ENCODE measurements around the gene SLC25A36.

The SLC25A36 gene

DNA sequence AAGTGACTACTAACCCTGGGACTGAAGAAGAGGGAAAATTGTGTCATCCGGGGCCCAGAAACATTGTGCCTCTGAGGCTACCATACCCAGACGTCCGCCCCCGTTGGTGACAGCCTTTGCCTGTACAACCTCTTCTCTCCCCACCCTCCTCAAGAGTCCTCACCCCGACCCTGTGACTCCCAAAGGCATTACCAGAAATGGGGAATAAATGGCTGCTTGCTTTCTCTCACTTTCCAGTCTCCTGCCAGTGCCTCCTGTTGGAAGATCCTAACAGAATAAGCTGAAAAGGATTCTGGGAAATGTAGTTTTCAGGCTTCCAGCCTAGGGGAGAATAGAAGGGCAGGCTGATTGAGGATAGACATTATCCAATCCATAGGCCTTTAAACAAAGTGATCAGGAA, 30.8 kb upstream of the SLC25A36 start:
- no peak for TF ChIP-seq EZH2phosphoT487 (conservative IDR thresholded peaks at IDR 0.05; ENCODE audit: low read length)
- TF ChIP-seq, protein P1, sequence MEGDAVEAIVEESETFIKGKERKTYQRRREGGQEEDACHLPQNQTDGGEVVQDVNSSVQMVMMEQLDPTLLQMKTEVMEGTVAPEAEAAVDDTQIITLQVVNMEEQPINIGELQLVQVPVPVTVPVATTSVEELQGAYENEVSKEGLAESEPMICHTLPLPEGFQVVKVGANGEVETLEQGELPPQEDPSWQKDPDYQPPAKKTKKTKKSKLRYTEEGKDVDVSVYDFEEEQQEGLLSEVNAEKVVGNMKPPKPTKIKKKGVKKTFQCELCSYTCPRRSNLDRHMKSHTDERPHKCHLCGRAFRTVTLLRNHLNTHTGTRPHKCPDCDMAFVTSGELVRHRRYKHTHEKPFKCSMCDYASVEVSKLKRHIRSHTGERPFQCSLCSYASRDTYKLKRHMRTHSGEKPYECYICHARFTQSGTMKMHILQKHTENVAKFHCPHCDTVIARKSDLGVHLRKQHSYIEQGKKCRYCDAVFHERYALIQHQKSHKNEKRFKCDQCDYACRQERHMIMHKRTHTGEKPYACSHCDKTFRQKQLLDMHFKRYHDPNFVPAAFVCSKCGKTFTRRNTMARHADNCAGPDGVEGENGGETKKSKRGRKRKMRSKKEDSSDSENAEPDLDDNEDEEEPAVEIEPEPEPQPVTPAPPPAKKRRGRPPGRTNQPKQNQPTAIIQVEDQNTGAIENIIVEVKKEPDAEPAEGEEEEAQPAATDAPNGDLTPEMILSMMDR (IDR thresholded peaks at IDR 0.05; ENCODE audit: insufficient read depth, low read length, poor library complexity, severe bottlenecking), result no peak
- H3K9ac ChIP-seq (ENCODE audit: low read length), result no peak overlapping the region
- no peaks in the 10 kb centered on the region for H3K79me2 ChIP-seq (ENCODE audit: insufficient read depth, low read length)
- peak overlapping the region; percentile 36 for H2AFZ ChIP-seq (ENCODE audit: low read depth, low read length, severe bottlenecking)
- no peaks in the 10 kb centered on the region for H3K36me3 ChIP-seq (ENCODE audit: low read length)
- H3F3A ChIP-seq (ENCODE audit: insufficient read depth), result no peaks in the 10 kb centered on the region
- H3K27ac ChIP-seq (ENCODE audit: low read depth, low read length), result no peak overlapping the region
- H3K4me3 ChIP-seq (ENCODE audit: insufficient read depth, low read length, poor library complexity, severe bottlenecking), result no peak overlapping the region
- no peaks in the 10 kb centered on the region for H3K9me2 ChIP-seq (replicated peaks; ENCODE audit: insufficient read depth, low read length)
- no peaks in the 10 kb centered on the region for H4K20me1 ChIP-seq (ENCODE audit: low read depth, low read length)
- no peaks in the 10 kb centered on the region for H3K27me3 ChIP-seq (ENCODE audit: low read length)
- no peaks in the 10 kb centered on the region for H3K9me3 ChIP-seq (ENCODE audit: insufficient read depth, low read length)
- H3K4me2 ChIP-seq (ENCODE audit: low read depth, low read length, poor library complexity, severe bottlenecking), result no peak overlapping the region

DNA sequence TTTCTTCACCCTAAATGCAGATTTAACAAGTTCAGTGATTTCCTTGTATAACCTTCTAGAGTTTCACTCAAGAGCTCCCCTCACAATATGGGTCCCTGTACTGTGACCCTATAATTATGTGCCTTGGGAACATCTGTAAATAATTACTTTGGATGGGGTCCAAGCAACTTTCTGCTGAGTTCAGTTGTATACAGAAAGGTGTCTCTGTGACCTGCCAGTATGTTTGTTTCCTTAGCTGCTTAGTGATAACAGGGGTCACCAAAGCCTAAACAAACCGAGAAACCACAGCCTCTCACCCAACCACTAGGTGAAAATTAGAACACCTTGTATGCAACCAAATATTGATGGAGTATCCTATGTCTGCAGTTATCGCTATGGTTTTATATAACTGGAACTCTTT, 29.8 kb upstream of the SLC25A36 start:
- Histone ChIP-seq H3K4me3 (ENCODE audit: insufficient read depth, low read length, poor library complexity, severe bottlenecking) (no peak overlapping the region), H3K9me3 (ENCODE audit: insufficient read depth, low read length) (no peaks in the 10 kb centered on the region), H3K79me2 (ENCODE audit: insufficient read depth, low read length) (no peaks in the 10 kb centered on the region), H3K27me3 (ENCODE audit: low read length) (no peaks in the 10 kb centered on the region), H3K9me2 (replicated peaks; ENCODE audit: insufficient read depth, low read length) (no peaks in the 10 kb centered on the region), H2AFZ (ENCODE audit: low read depth, low read length, severe bottlenecking) (no peak overlapping the region), H3F3A (ENCODE audit: insufficient read depth) (no peaks in the 10 kb centered on the region), H4K20me1 (ENCODE audit: low read depth, low read length) (no peaks in the 10 kb centered on the region), H3K27ac (ENCODE audit: low read depth, low read length) (no peak overlapping the region), H3K9ac (ENCODE audit: low read length) (no peak overlapping the region), H3K4me2 (ENCODE audit: low read depth, low read length, poor library complexity, severe bottlenecking) (no peak overlapping the region), H3K36me3 (ENCODE audit: low read length) (no peaks in the 10 kb centered on the region)
- TF ChIP-seq, protein P1 (IDR thresholded peaks at IDR 0.05; ENCODE audit: insufficient read depth, low read length, poor library complexity, severe bottlenecking), result no peak
- TF ChIP-seq EZH2phosphoT487 (conservative IDR thresholded peaks at IDR 0.05; ENCODE audit: low read length), result no peak

DNA sequence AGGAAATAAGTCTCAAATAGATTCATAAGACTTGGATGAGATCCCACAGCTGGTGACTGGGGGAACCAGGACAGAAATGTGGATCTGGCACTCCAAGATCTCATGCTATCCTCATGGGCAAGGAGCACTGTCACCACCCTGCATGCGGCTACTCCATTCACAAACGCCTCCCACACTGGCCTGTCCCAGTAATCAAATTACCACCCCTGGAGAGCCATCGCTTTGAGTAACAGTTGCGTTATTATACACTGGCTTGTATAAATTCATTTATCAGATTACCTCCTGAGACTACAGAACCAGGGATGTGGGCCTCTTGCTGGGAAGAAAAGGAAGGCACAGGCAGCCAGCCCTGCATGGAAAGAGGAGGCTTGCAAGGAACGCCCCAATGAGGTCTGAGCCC, 27.9 kb upstream of the SLC25A36 start:
- H3K27me3 ChIP-seq (ENCODE audit: low read length), result no peaks in the 10 kb centered on the region
- no peak overlapping the region for H2AFZ ChIP-seq (ENCODE audit: low read depth, low read length, severe bottlenecking)
- no peaks in the 10 kb centered on the region for H3K36me3 ChIP-seq (ENCODE audit: low read length)
- no peaks in the 10 kb centered on the region for H3F3A ChIP-seq (ENCODE audit: insufficient read depth)
- no peaks in the 10 kb centered on the region for H3K9me3 ChIP-seq (ENCODE audit: insufficient read depth, low read length)
- H3K4me2 ChIP-seq (ENCODE audit: low read depth, low read length, poor library complexity, severe bottlenecking), result no peak overlapping the region
- no peak for TF ChIP-seq EZH2phosphoT487 (conservative IDR thresholded peaks at IDR 0.05; ENCODE audit: low read length)
- TF ChIP-seq, protein P1 (IDR thresholded peaks at IDR 0.05; ENCODE audit: insufficient read depth, low read length, poor library complexity, severe bottlenecking), result no peak
- no peaks in the 10 kb centered on the region for H3K9me2 ChIP-seq (replicated peaks; ENCODE audit: insufficient read depth, low read length)
- no peaks in the 10 kb centered on the region for H4K20me1 ChIP-seq (ENCODE audit: low read depth, low read length)
- no peak overlapping the region for H3K4me3 ChIP-seq (ENCODE audit: insufficient read depth, low read length, poor library complexity, severe bottlenecking)
- H3K79me2 ChIP-seq (ENCODE audit: insufficient read depth, low read length), result no peaks in the 10 kb centered on the region
- H3K9ac ChIP-seq (ENCODE audit: low read length), result no peak overlapping the region
- H3K27ac ChIP-seq (ENCODE audit: low read depth, low read length), result no peak overlapping the region
